Panc1 (cell line): Measurements from ENCODE around the gene HUNK.

Experiments used
- POLR2AphosphoS5 ChIP-seq: IDR thresholded peaks from 2 replicates; pipeline ENCODE4 v1.6.1; 2012; ENCODE audit warnings: mild to moderate bottlenecking, low read depth, low read length, moderate library complexity
- TCF7L2 ChIP-seq: IDR thresholded peaks from 2 replicates; pipeline ENCODE4 v1.6.1; 2011; ENCODE audit warnings: mild to moderate bottlenecking, low read depth, low read length, inconsistent platforms
- TF ChIP-seq, protein P1 (sequence below): fragments of 450-650 bp; IDR thresholded peaks from 2 replicates; pipeline ENCODE4 v1.5.1; 2017; ENCODE audit warnings: mild to moderate bottlenecking

- TF ChIP-seq, protein P1, sequence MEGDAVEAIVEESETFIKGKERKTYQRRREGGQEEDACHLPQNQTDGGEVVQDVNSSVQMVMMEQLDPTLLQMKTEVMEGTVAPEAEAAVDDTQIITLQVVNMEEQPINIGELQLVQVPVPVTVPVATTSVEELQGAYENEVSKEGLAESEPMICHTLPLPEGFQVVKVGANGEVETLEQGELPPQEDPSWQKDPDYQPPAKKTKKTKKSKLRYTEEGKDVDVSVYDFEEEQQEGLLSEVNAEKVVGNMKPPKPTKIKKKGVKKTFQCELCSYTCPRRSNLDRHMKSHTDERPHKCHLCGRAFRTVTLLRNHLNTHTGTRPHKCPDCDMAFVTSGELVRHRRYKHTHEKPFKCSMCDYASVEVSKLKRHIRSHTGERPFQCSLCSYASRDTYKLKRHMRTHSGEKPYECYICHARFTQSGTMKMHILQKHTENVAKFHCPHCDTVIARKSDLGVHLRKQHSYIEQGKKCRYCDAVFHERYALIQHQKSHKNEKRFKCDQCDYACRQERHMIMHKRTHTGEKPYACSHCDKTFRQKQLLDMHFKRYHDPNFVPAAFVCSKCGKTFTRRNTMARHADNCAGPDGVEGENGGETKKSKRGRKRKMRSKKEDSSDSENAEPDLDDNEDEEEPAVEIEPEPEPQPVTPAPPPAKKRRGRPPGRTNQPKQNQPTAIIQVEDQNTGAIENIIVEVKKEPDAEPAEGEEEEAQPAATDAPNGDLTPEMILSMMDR = no peak
- no peak for TF ChIP-seq POLR2AphosphoS5
- TF ChIP-seq TCF7L2 = no peak
Measured at GRCh38 chr21:31928656-31929055, 55.8 kb downstream of the HUNK start.
